Pericardium fibroblast (primary cell): Measurements from ENCODE around the gene PRKAR1B. TPM values are rescaled to one million over a fixed set of nuclear protein-coding genes. Genes with fewer than 3 reads are reported as not detected.

Source experiments
- total RNA-seq: library from RNA; depleted of rRNA; stranded (reverse); fragments of >200 nt; gene quantifications from 2 replicates; pipeline ENCODE4 v1.2.3, GENCODE V29; 2015

PRKAR1B gene
- 16.2 and 16.3 TPM in 2 replicates for total RNA-seq

DNA sequence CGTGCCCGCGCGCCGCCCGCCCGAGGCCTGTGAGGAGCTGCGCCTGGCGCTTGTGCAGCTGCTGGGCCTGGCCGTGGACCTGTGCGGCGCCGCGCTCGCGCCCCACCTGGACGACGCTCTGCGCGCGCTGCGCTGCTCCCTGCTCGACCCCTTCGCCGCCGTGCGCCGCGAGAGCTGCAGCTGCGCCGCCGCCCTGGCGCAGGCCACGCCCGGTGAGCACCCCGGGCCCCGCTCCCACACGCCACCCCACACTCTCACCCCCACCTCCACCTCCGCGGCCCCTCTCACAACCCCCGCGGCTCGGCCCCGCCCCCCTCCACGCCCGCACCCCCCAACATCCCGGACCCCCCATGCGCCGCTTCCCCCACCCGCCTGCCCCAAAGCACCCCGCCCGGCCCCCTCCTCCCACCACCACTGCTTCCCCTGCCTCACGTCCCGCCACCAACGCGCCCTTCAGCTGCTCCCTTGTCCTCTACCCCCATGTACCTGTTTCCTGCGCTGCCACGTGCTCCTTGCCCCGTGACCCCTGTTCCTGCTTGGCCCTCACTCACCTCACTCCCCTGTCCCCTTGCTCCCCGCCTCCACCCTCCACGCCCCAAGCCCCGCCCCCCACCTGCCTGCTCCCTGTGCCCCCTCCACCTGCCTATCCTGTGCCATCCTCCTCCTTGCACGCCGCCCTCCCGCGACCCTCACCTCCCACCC, at the start of gene PRKAR1B:
Gene PRKAR1B (minus strand): TSS at position 178 of the 702 bp plus-strand sequence. CDS start 15,776 bp downstream, outside the sequence.

DNA sequence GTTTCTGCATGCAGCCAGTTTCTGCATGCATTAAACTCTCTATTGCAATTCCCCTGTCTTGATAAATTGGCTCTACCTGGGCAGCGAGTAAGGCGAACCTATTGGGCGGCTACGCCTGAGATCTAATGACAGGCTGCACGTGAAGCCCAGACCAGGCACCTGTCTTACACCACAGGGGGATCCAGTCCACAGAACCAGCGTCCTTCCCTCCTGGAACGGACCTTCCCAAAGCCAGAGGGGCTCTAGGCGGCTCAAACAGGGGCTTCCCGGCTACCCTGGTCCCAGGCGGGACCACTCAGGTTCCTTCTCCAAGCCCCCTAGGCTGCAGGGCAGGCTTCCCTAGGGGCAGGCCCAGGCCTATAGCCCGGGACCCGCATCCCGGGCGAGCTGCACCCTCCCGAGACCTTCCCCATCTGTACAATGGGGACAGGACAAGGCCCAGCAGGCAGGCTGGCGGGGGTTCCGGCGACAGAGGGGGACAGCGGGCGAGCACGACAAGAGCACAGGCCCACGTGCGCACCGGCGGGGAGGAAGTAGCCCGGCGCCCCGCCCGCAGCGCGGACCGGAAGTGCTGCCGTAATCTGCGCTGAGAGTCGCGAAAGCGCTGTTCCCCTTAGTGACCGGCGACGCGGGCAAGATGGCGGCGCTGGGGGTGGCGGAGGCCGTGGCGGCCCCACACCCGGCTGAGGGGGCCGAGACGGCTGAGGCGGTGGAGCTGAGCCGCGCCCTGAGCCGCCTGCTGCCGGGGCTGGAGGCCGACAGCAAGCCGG, 812 bp downstream of the PRKAR1B start, which contains the start of gene DNAAF5:
Gene DNAAF5 (plus strand): TSS at position 616 of the 770 bp plus-strand sequence. CDS start 22 bp downstream, at position 638.

DNA sequence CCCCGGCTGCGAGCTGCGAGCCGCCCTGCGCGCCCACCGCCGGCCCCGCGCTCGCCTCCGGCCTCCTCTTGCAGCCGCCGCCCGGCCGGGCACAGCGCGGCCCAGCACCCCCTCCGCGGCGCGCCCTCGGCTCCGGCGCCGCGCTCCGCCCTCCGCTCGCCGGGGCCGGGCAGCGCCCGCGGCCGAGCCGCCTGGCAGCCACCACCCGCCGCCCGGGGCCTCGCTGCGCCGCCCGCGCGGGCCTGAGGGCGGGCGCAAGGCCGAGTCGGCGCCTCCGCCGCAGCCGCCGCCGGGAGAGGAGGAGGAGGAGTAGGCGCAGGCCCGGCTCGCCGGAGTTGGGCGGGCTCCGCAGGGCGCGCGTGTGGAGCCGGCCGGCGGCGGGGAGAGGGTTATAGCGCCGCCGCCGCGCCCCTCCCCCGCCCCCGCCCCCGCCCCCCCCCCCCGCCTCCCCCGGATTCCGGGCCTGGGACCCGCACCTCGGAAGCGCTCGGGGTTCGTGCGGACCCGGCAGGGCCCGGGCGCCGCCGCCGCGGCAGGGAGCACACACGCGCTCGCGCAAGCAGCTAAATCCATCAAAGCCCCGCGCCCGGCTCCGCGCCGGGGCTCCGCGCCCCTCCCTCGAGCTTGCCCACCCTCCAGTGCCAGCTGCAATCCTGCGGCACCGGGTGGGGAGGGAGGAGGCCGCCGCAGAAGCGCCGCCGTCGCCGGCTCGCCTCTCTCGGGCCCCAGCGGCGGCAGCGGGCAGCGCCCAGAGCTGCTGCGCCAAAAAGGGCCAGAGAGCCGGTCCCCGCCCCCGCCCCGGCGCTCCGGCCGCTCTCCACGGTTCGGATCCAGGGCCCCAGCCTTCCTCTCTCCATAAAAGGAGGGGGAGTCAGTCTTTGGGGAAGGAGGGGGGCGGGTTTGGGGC, 207.3 kb downstream of the PRKAR1B start, which contains the start of gene PDGFA:
Gene PDGFA (minus strand): TSS at position 363 of the 907 bp plus-strand sequence. CDS start 845 bp downstream, outside the sequence.

Other genes with a start within 250 kb of the PRKAR1B start
- gene PDGFA, start 207.4 kb downstream of the PRKAR1B start, total RNA-seq = 23.7 and 24.3 TPM in 2 replicates
- gene DNAAF5, start 582 bp downstream of the PRKAR1B start, total RNA-seq = 18.6 and 19.9 TPM in 2 replicates
- gene SUN1, start 105.2 kb upstream of the PRKAR1B start, total RNA-seq = 68.3 and 97.2 TPM in 2 replicates
- 17.1 and 18.3 TPM in 2 replicates for gene GET4, start 149.3 kb upstream of the PRKAR1B start, total RNA-seq
- gene ADAP1, start 227.4 kb upstream of the PRKAR1B start, total RNA-seq = 5.8 and 9.0 TPM in 2 replicates
- gene COX19, start 248.3 kb upstream of the PRKAR1B start, total RNA-seq = 5.3 and 5.4 TPM in 2 replicates